NCI-H187 treated with DMSO at 0.1 percent for 48 hours (cell line): ENCODE results near the gene STRN4.
"Not testable (repeated sequence)": the region's sequence is repeated elsewhere in the genome, so short reads cannot be mapped to it uniquely, and the experiment has no call there.

Experiments used
- DNase-seq: peaks from one replicate; lab custom pipeline; 2025; lab: John Stamatoyannopoulos, UW

The STRN4 gene

GRCh38 chr19:46772170-46773017 is 26.1 kb upstream of the STRN4 start:
- DNase-seq, result no peak

GRCh38 chr19:46768746-46769145 is 22.5 kb upstream of the STRN4 start:
- not testable (repeated sequence) for DNase-seq

- no peak for DNase-seq
These were observed 20.5 kb upstream of the STRN4 start for GRCh38 chr19:46766569-46767317.

GRCh38 chr19:46764817-46765291 is 18.6 kb upstream of the STRN4 start:
- no peak for DNase-seq

GRCh38 chr19:46762245-46762890 is 16.1 kb upstream of the STRN4 start:
- DNase-seq, result no peak

- no peak for DNase-seq
These were observed 15.2 kb upstream of the STRN4 start for GRCh38 chr19:46761418-46761831.

- not testable (repeated sequence) for DNase-seq
These were observed 14.6 kb upstream of the STRN4 start for GRCh38 chr19:46760897-46761296.

- no peak for DNase-seq
These were observed 14.1 kb upstream of the STRN4 start for GRCh38 chr19:46760363-46760762.

- no peak for DNase-seq
These were observed 13.6 kb upstream of the STRN4 start for GRCh38 chr19:46759817-46760333.

- DNase-seq, result no peak
These were observed 13.0 kb upstream of the STRN4 start for GRCh38 chr19:46759206-46759605.

GRCh38 chr19:46756544-46756888 is 10.3 kb upstream of the STRN4 start:
- no peak for DNase-seq

GRCh38 chr19:46755853-46756543 is 9.7 kb upstream of the STRN4 start:
- DNase-seq, result no peak

GRCh38 chr19:46755077-46755852 is 9.0 kb upstream of the STRN4 start:
- no peak for DNase-seq

- no peak for DNase-seq
These were observed 7.3 kb upstream of the STRN4 start for GRCh38 chr19:46753420-46754155.

GRCh38 chr19:46748325-46749109 is 2.3 kb upstream of the STRN4 start:
- DNase-seq, result no peak

GRCh38 chr19:46745521-46746280 is 549 bp downstream of the STRN4 start, which contains the start of gene FKRP:
Gene FKRP, plus strand, starts transcription at chr19:46746057. Its CDS starts 9,394 bp downstream, at chr19:46755451.
- DNase-seq, result no peak

GRCh38 chr19:46745030-46745429 is 1.2 kb downstream of the STRN4 start:
- no peak for DNase-seq

GRCh38 chr19:46744005-46744691 is 2.1 kb downstream of the STRN4 start:
- no peak for DNase-seq
